HFF-Myc (cell line): ENCODE data around the gene PHF14.
"Not testable (repeated sequence)": the region's sequence is repeated elsewhere in the genome, so short reads cannot be mapped to it uniquely, and the experiment has no call there.

ENCODE experiments used
- DNase-seq: peaks from one replicate; pipeline ENCODE4 v3.0.0-alpha.2; 2011; ENCODE audit warnings: low read depth; ENCODE audit errors: extremely low read depth
- H3K4me3 ChIP-seq: replicated peaks from 2 replicates; pipeline ENCODE4 v1.5.1; 2011; ENCODE audit warnings: low read depth, mild to moderate bottlenecking, control low read depth, low read length
- CTCF ChIP-seq: IDR thresholded peaks from 2 replicates; pipeline ENCODE4 v1.5.1; 2012; ENCODE audit warnings: mild to moderate bottlenecking, low read depth, low read length, control low read depth; ENCODE audit errors: missing control alignments

PHF14 gene

GRCh38 chr7:10973061-10973941 lies at the start of gene PHF14:
Gene PHF14 (plus strand): TSS chr7:10973872. CDS start chr7:10974324, 452 bp downstream.
- no peak for TF ChIP-seq CTCF
- DNase-seq, result peak; percentile 92
- peak within 1 kb of the TSS; percentile 65 for H3K4me3 ChIP-seq

- no peak for DNase-seq
- H3K4me3 ChIP-seq, result no peak overlapping the region
- TF ChIP-seq CTCF, result no peak
Measured at GRCh38 chr7:10924370-10924769, 49.3 kb upstream of the PHF14 start.

- not testable (repeated sequence) for DNase-seq
Measured at GRCh38 chr7:10928203-10928602, 45.5 kb upstream of the PHF14 start.

GRCh38 chr7:10930551-10930950 lies 43.1 kb upstream of the PHF14 start:
- DNase-seq, result no peak
- no peak overlapping the region for H3K4me3 ChIP-seq
- no peak for TF ChIP-seq CTCF

More at GRCh38 chr7:10928203-10928602, 45.5 kb upstream of the PHF14 start:
- H3K4me3 ChIP-seq, result not testable (repeated sequence)

GRCh38 chr7:10931161-10931560 lies 42.5 kb upstream of the PHF14 start:
- TF ChIP-seq CTCF, result no peak
- DNase-seq, result no peak
- H3K4me3 ChIP-seq, result no peak overlapping the region

GRCh38 chr7:10934292-10934691 lies 39.4 kb upstream of the PHF14 start:
- H3K4me3 ChIP-seq, result no peak overlapping the region
- no peak for TF ChIP-seq CTCF
- no peak for DNase-seq

GRCh38 chr7:10939237-10939910 lies 34.3 kb upstream of the PHF14 start:
- peak overlapping the region; percentile 79 for H3K4me3 ChIP-seq
- DNase-seq, result no peak
- no peak for TF ChIP-seq CTCF
